HG02678 (cell line): ENCODE measurements around the gene TMPRSS15.
"Not testable (repeated sequence)": the region's sequence is repeated elsewhere in the genome, so short reads cannot be mapped to it uniquely, and the experiment has no call there.

Experiments used
- ATAC-seq: cut with Tn5 transposase; IDR thresholded peaks from one replicate; pipeline ENCODE4 v1.9.1; 2021; ENCODE audit warnings: mild to moderate bottlenecking, moderate library complexity; ENCODE audit not compliant: unreplicated experiment

The TMPRSS15 gene

GRCh38 chr21:18403735-18404450 is at the start of gene TMPRSS15:
TMPRSS15 (minus strand) TSS chr21:18403785; CDS start chr21:18403622, 163 bp downstream.
- ATAC-seq, result no peak

- no peak for ATAC-seq
These were observed 48.1 kb upstream of the TMPRSS15 start for GRCh38 chr21:18451670-18452069.

GRCh38 chr21:18449605-18450550 is 46.3 kb upstream of the TMPRSS15 start:
- ATAC-seq, result no peak

GRCh38 chr21:18443701-18444100 is 40.1 kb upstream of the TMPRSS15 start:
- no peak for ATAC-seq

GRCh38 chr21:18443085-18443484 is 39.5 kb upstream of the TMPRSS15 start:
- ATAC-seq, result no peak

GRCh38 chr21:18430341-18430740 is 26.8 kb upstream of the TMPRSS15 start:
- no peak for ATAC-seq

- no peak for ATAC-seq
These were observed 20.7 kb upstream of the TMPRSS15 start for GRCh38 chr21:18424276-18424675.

- no peak for ATAC-seq
These were observed 13.7 kb upstream of the TMPRSS15 start for GRCh38 chr21:18417141-18417790.

- ATAC-seq, result no peak
These were observed 8.0 kb upstream of the TMPRSS15 start for GRCh38 chr21:18411565-18411964.

- no peak for ATAC-seq
These were observed 6.0 kb upstream of the TMPRSS15 start for GRCh38 chr21:18409579-18409978.

GRCh38 chr21:18398843-18399242 is 4.7 kb downstream of the TMPRSS15 start:
- ATAC-seq, result no peak

- ATAC-seq, result no peak
These were observed 15.6 kb downstream of the TMPRSS15 start for GRCh38 chr21:18387994-18388393.

GRCh38 chr21:18384771-18385170 is 18.8 kb downstream of the TMPRSS15 start:
- ATAC-seq, result no peak

GRCh38 chr21:18382934-18383619 is 20.5 kb downstream of the TMPRSS15 start:
- ATAC-seq, result not testable (repeated sequence)

- ATAC-seq, result no peak
These were observed 21.4 kb downstream of the TMPRSS15 start for GRCh38 chr21:18382141-18382540.

- no peak for ATAC-seq
These were observed 30.0 kb downstream of the TMPRSS15 start for GRCh38 chr21:18373606-18374005.

GRCh38 chr21:18370301-18370700 is 33.3 kb downstream of the TMPRSS15 start:
- ATAC-seq, result no peak

GRCh38 chr21:18369115-18369514 is 34.5 kb downstream of the TMPRSS15 start:
- no peak for ATAC-seq

GRCh38 chr21:18368205-18368604 is 35.4 kb downstream of the TMPRSS15 start:
- no peak for ATAC-seq

- ATAC-seq, result no peak
These were observed 46.8 kb downstream of the TMPRSS15 start for GRCh38 chr21:18356801-18357200.

GRCh38 chr21:18354947-18355346 is 48.6 kb downstream of the TMPRSS15 start:
- ATAC-seq, result no peak
